Gastrocnemius medialis (tissue), 4 donors: ENCODE results near the gene PIGH. TPM values are rescaled to one million over a fixed set of nuclear protein-coding genes. Genes with fewer than 3 reads are reported as not detected.

Experiments used
- ATAC-seq, 2 donors: fragments of 150-250 bp; one replicate each; pipeline ENCODE4 v1.9.1; 2016
- DNase-seq, 2 donors: peaks; one replicate each; pipeline ENCODE4 v3.0.0-alpha.2; 2019
- H3K27ac ChIP-seq, 4 donors: fragments of 200-600 bp; sonication (generic); 1 replicate in 1 of 4; 2 replicates in 3 of 4; pipeline ENCODE4 v1.5.1; 2016 to 2018; ENCODE audit warnings: mild to moderate bottlenecking in 2 of 4, moderate library complexity in 1 of 4
- H3K27me3 ChIP-seq, 3 donors: fragments of 200-600 bp; sonication (generic) in 2 of 3; 1 replicate in 1 of 3; 2 replicates in 2 of 3; pipeline versions ENCODE4 v1.5.1 to v1.6.0; 2016 to 2019; ENCODE audit warnings: mild to moderate bottlenecking in 1 of 3, moderate library complexity in 1 of 3
- H3K36me3 ChIP-seq, 2 donors: fragments of 200-600 bp; sonication (generic) in 1 of 2; one replicate each; pipeline ENCODE4 v1.5.1; 2017 to 2018
- H3K4me1 ChIP-seq, 2 donors: fragments of 200-600 bp; sonication (generic) in 1 of 2; one replicate each; pipeline ENCODE4 v1.5.1; 2016 to 2017; ENCODE audit warnings: mild to moderate bottlenecking in 2 of 2
- H3K4me3 ChIP-seq, 4 donors: fragments of 200-600 bp; sonication (generic) in 3 of 4; 1 replicate in 1 of 4; 2 replicates in 3 of 4; pipeline ENCODE4 v1.5.1; 2016 to 2019; ENCODE audit warnings: mild to moderate bottlenecking in 2 of 4
- H3K9me3 ChIP-seq, 3 donors: fragments of 200-600 bp; sonication (generic) in 2 of 3; 1 replicate in 1 of 3; 2 replicates in 2 of 3; pipeline ENCODE4 v1.5.1; 2016 to 2019
- CTCF ChIP-seq, 5 experiments: fragments of 450-650 bp in 3 of 5; fragments of 200-600 bp in 2 of 5; sonication (generic) in 2 of 5; IDR thresholded peaks in 4 of 5; conservative IDR thresholded peaks in 1 of 5; 1 replicate in 4 of 5; 2 replicates in 1 of 5; pipeline ENCODE4 v1.5.1; 2016 to 2019; ENCODE audit warnings: antibody characterized with exemption in 5 of 5, mild to moderate bottlenecking in 3 of 5, moderate library complexity in 3 of 5
- POLR2A ChIP-seq, 2 donors: fragments of 450-650 bp; IDR thresholded peaks; one replicate each; pipeline ENCODE4 v1.6.1; 2017; ENCODE audit warnings: antibody characterized with exemption in 2 of 2, mild to moderate bottlenecking in 2 of 2, moderate library complexity in 2 of 2
- in situ Hi-C, 4 donors: fragments of 200-750 bp; cut with MboI; loops; one replicate each; pipeline versions ENCODE4 v1.15.0 to v1.8.0; 2017; ENCODE audit warnings: low sequenced_read_pairs in 4 of 4
- intact Hi-C: fragments of 100-400 bp; cut with DNase I; formaldehyde crosslinking; loops from one replicate; pipeline ENCODE4 v1.15.1; 2023; ENCODE audit warnings: low total_unique reads
- total RNA-seq, 4 donors: library from RNA; depleted of rRNA; stranded (reverse); fragments of >200 nt; gene quantifications; one replicate each; pipeline versions ENCODE4 v1.1.0 to v1.2.3, GENCODE V29; 2016

PIGH gene
- total RNA-seq, 4 donors from 2014 or later = 27.8 to 48.5 (median 35.3) TPM

DNA sequence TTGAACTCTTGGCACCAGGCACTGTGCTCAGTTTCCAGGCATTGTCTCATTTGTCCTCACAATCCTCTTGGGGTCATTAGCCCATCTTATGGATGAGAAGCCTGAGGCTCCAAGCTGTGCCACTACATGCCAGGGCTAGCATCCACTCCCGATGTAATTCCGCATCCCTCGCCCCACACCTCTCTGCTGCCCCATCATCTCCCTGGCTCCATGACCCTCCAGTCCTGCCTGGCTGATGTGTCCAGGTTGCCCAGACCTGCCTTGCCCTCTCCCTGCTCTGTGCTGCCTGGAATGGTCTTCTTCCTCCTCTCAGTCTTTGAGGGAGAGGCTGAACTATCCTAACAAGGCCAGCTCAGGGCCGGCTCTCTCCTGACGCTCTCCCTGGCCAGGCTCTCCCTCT, 27.5 kb downstream of the PIGH start:
- TF ChIP-seq CTCF (IDR thresholded peaks at IDR 0.05 in 4 of 5, conservative IDR thresholded peaks at IDR 0.05 in 1 of 5) (no peak), POLR2A (IDR thresholded peaks at IDR 0.05) (no peak)

GRCh38 chr14:67571991-67572323, 28.1 kb downstream of the PIGH start:
- DNase-seq (no peak), ATAC-seq (no peak)
- no peaks in the 10 kb centered on the region for H3K9me3 ChIP-seq
- H3K27me3 ChIP-seq = no peaks in the 10 kb centered on the region
- TF ChIP-seq CTCF (IDR thresholded peaks at IDR 0.05 in 4 of 5, conservative IDR thresholded peaks at IDR 0.05 in 1 of 5) (no peak), POLR2A (IDR thresholded peaks at IDR 0.05) (no peak)
- H3K4me3 ChIP-seq = no peak overlapping the region
- peaks cover 0 to 4% of the 10 kb centered on the region in 2 donors for H3K4me1 ChIP-seq
- no peaks in the 10 kb centered on the region for H3K36me3 ChIP-seq
- intact Hi-C loops (loop anchor here (1.0 kb wide), 2 partner anchors 46 to 145 kb away; no protein-coding TSS in a partner anchor), in situ Hi-C loops (loop anchor here in 1 of 4 donors (10.0 kb wide), 1 partner anchor 147 kb away; no protein-coding TSS in a partner anchor)
- H3K27ac ChIP-seq = no peak overlapping the region

More for the DNA sequence above, 27.5 kb downstream of the PIGH start:
- H3K36me3 ChIP-seq = no peaks in the 10 kb centered on the region
- H3K27me3 ChIP-seq = no peaks in the 10 kb centered on the region
- intact Hi-C loops (no loop called here), in situ Hi-C loops (loop anchor here in 1 of 4 donors (10.0 kb wide), 1 partner anchor 148 kb away; no protein-coding TSS in a partner anchor)
- DNase-seq (no peak), ATAC-seq (no peak)
- no peaks in the 10 kb centered on the region for H3K4me1 ChIP-seq
- no peaks in the 10 kb centered on the region for H3K9me3 ChIP-seq
- H3K4me3 ChIP-seq = no peak overlapping the region
- H3K27ac ChIP-seq = no peak overlapping the region

- H3K4me3 ChIP-seq = no peak overlapping the region
- intact Hi-C loops = loop anchor here (1.0 kb wide), 2 partner anchors 45 to 144 kb away; no protein-coding TSS in a partner anchor
- no peak overlapping the region for H3K27ac ChIP-seq
- ATAC-seq = peak; percentile 59 to 64
- DNase-seq = peak; percentile 25 to 41
- H3K9me3 ChIP-seq = no peaks in the 10 kb centered on the region
- no peaks in the 10 kb centered on the region for H3K36me3 ChIP-seq
- no peaks in the 10 kb centered on the region for H3K27me3 ChIP-seq
- in situ Hi-C loops = loop anchor here in 1 of 4 donors (10.0 kb wide), 1 partner anchor 147 kb away; no protein-coding TSS in a partner anchor
- peaks cover 1 to 8% of the 10 kb centered on the region in 2 donors for H3K4me1 ChIP-seq
- TF ChIP-seq CTCF (IDR thresholded peaks at IDR 0.05 in 4 of 5, conservative IDR thresholded peaks at IDR 0.05 in 1 of 5) (peak; percentile 60 to 90 (median 85)), POLR2A (IDR thresholded peaks at IDR 0.05) (no peak)
Measured at GRCh38 chr14:67571275-67571990, 28.6 kb downstream of the PIGH start.

DNA sequence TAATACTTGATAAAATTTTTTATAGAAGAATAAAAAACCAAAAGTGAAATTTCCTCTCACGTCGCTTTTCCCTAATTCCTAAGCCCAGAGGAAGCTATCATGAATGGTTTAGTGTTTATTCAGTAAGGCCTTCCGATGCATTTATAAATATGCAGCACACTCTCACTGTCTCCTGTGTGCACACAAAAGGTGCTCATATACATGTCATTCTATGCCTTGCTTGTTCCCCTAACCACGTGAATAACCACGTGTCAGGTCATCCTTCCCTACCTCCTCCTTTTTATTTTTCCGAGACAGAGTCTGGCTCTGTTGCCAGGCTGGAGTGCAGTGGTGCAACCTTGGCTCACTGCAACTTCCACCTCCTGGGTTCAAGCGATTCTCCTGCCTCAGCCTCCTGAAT, 29.6 kb downstream of the PIGH start:
- H3K27me3 ChIP-seq = no peaks in the 10 kb centered on the region
- DNase-seq (no peak), ATAC-seq (no peak)
- peaks cover 7 to 10% of the 10 kb centered on the region in 2 donors for H3K4me1 ChIP-seq
- no peaks in the 10 kb centered on the region for H3K36me3 ChIP-seq
- H3K4me3 ChIP-seq = no peak overlapping the region
- no peaks in the 10 kb centered on the region for H3K9me3 ChIP-seq
- no peak overlapping the region for H3K27ac ChIP-seq
- no peak for TF ChIP-seq CTCF (IDR thresholded peaks at IDR 0.05 in 4 of 5, conservative IDR thresholded peaks at IDR 0.05 in 1 of 5)
- no peak for TF ChIP-seq POLR2A (IDR thresholded peaks at IDR 0.05)
- in situ Hi-C loops (loop anchor here in 1 of 4 donors (10.0 kb wide), 1 partner anchor 146 kb away; no protein-coding TSS in a partner anchor), intact Hi-C loops (no loop called here)
